HG03460 (cell line): ENCODE measurements around the gene ESYT2.

ENCODE experiments used
- ATAC-seq: cut with Tn5 transposase; IDR thresholded peaks from one replicate; pipeline ENCODE4 v1.9.1; 2021; ENCODE audit not compliant: unreplicated experiment

Gene ESYT2

DNA sequence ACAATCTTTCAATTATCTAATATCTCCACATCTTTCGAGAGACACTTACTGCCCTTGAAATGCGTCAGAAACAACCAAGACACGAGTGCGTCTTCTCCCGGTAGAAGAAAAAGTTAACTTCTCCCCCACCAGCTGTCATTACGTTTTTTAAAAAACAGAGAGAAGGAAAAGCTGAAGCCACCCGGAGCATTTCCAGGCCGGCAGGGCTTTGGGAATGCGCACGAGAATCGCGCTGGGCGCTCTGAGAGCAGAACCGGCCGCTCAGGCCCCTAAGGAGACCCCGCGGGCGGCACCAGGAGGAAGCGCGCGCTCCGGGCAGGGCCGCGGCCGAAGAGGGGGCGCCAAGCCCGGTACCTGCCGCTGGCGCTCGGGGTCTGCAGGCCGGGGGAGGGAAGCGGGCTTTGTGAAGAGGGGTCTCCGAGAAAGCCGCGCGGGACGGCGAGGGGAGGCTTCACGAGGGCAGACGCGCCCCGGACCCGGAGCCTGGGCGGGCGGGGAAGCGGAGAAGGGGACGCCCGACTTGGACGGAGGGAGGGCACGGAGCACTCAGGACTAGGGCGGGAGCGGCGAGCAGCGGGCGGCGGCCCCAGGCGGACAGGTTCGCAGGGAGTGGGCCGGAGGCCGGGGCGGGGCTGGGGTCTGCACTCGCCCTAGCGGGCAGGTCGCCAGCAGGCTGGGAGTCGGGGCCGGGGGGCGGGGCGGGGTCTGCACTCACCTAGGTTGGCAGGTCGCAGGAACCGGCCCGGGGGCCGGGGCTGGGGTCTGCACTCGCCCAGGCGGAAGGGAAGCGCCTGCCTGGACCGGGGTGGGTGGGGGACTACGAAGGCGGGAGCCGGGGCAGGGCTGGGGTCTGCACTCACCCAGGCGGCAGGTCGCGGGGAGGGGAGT lies 932 bp downstream of the ESYT2 start:
- ATAC-seq: peak; percentile 0

DNA sequence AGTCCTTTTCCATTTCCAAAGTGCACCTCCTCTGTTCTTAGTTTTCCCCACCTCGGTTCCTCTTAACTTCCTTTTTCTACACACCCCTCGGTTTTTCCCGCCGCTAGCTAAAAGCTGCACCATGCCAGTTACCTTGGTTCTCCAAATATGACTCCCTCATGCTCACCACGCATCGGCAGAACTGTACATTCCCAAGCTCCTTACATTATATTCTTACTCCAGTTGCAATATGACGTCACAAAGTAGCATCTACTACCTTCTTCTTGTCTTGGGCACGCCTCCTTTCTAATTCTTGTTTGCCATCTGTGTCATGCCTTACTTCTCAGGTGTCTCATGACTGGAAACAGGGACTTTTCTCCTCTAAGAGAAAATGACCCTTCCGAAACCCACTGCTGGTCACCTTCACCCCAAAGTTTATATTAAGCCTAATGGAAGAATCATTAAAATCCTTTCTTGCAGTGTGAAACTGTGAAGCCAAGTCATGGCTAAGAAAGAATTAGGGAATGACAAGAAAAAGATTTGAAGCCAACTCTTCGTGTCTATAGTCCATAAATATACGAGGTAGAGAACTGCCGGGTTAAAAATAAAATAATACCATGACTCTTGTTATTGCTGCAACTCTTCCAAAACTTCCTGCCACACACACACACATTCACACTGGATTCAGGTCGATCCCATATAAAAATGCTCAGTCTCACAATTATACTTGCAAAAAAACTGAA lies 1.7 kb downstream of the ESYT2 start:
- no peak for ATAC-seq

GRCh38 chr7:158825628-158826289 lies 3.5 kb downstream of the ESYT2 start:
- no peak for ATAC-seq

GRCh38 chr7:158824028-158824427 lies 5.3 kb downstream of the ESYT2 start:
- peak; percentile 69 for ATAC-seq

GRCh38 chr7:158821171-158822031 lies 7.9 kb downstream of the ESYT2 start:
- no peak for ATAC-seq

GRCh38 chr7:158820656-158821055 lies 8.7 kb downstream of the ESYT2 start:
- no peak for ATAC-seq

DNA sequence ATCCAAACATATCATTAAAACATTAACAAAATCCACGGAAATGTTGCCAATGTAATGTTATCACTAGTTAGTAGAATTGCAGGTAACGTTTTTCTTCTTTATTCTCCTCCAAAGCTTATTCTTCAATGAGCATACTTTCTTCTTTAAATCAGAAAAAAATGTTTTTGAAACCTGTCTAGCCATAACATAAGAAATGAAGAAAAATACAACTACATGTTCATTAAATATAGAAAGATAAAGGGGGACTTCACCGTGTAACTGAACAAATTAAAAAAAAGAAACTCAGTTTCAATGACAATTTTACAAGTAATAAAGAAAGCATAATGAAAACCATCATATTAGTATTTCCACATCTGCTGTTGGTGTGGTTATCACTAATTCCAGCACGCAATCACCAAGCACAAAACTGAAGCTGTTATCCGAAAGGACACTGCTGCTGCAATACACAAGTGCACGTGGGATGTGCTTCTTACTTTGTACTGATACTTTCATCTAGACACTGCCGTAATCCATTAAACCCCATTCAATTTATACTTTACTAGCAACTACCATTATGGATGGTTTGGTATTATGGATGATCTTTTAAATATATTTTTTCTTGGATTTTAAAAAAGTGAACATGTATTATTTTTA lies 9.6 kb downstream of the ESYT2 start:
- ATAC-seq: no peak

GRCh38 chr7:158818325-158819213 lies 10.7 kb downstream of the ESYT2 start:
- ATAC-seq: peak; percentile 78

DNA sequence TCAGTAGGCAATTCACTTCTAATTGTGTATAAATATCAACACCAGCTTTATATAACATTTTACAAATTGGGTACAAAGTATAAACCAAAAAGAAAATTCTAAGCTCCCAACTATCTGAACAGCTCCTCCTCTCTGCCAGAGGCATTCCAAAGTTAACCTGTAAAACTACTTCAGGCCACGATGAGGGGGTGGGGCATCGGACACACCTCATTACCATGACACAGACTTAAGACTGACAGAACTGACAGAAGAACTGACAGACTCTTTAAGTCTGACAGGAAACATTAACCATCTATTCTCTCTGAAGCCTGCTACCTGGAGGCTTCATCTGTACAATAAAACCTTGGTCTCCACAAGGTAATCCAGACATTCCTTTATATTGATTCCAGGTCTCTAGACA lies 12.3 kb downstream of the ESYT2 start:
- no peak for ATAC-seq

- no peak for ATAC-seq
Observed at GRCh38 chr7:158816271-158816670, 13.0 kb downstream of the ESYT2 start.

- ATAC-seq: no peak
Observed at GRCh38 chr7:158815800-158816128, 13.5 kb downstream of the ESYT2 start.

GRCh38 chr7:158815083-158815799 lies 14.1 kb downstream of the ESYT2 start:
- no peak for ATAC-seq

GRCh38 chr7:158814637-158815036 lies 14.7 kb downstream of the ESYT2 start:
- no peak for ATAC-seq

DNA sequence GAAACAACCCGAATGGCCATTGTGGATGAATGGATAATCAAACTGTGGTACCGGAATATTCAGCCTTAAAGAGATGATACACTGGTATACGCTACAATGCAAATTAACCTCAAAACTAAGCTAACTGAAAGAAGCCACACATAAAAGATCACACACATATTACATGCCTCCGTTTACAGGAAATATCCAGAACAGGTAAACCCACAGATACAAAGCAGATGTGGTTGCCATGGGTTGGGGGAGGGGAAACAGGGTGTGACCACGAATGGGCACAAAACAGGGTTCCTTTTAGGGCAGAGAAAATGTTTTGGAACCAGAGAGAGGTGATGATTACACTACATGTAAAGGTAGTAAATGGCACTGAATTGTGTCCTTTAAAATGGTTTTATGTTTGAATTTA lies 16.6 kb downstream of the ESYT2 start:
- no peak for ATAC-seq

GRCh38 chr7:158811894-158812293 lies 17.4 kb downstream of the ESYT2 start:
- no peak for ATAC-seq

DNA sequence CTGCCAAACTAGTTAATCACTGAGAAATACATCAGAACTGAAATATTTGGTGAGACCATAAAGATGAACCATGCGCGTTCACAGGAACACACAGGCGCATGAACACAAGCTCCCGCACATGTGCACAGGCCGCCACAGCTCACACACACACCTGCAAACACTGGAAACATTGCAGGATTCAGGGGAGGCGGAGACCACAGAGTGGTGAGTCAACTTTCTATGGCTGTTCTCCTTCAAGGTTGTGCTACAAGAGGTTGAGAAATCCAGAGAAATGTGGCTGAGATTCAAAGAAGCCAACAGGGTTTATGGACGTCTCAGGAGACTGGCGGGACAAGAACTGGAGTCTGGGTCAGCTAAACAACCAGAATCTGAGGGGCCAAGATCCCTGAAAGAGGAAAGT lies 17.8 kb downstream of the ESYT2 start:
- ATAC-seq: no peak

DNA sequence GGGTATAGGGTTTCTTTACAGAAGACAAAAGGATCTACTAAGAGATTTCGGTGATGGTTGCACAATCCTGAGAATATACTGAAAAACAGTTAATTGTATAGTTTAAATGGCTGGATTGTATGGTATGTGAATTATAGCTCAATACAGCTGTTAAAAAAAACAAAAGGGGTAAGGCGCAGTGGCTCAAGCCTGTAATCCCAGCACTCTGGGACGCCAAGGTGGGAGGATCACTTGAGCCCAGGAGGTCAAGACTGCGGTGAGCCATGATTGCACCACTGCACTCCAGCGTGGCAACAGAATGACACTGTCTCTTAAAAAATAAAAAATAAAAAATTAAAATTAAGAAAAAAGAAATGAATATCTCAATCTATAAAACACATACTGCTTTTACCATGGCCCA lies 18.5 kb downstream of the ESYT2 start:
- ATAC-seq: no peak

- ATAC-seq: peak; percentile 96
Observed at GRCh38 chr7:158809596-158809995, 19.7 kb downstream of the ESYT2 start.

DNA sequence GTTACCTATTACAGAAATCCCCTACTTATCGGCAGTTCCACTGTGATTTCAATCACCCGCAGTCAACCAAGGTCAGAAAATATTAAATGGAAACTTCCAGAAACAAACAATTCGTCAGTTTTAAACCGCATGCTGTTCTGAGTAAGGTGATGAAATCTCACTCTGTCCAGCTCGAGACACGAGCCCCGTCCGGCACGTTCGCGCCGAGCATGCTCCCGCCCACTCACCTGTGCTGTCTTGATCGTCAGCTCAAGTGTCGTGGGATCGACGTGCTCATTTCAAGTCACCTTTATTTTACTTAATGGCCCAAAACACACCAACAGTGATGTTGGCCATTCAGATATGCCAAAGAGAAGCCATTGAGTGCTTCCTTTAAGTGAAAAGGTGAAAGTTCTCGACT lies 21.2 kb downstream of the ESYT2 start:
- ATAC-seq: no peak
